Activated naive CD4-positive, alpha-beta T cell treated with anti-CD3 and anti-CD28 coated beads for 36 hours (primary cell): ENCODE measurements around the gene RANBP2. TPM values are rescaled to one million over a fixed set of nuclear protein-coding genes. Genes with fewer than 3 reads are reported as not detected.

Experiments
- CTCF ChIA-PET: fragments of 350-600 bp; sonication (Branson Sonifier 250); formaldehyde crosslinking; loops from one replicate; lab custom pipeline; 2021; ENCODE audit warnings: antibody characterized with exemption; lab: Charles Lee
- DNase-seq: peaks from one replicate; pipeline ENCODE4 v3.0.0-alpha.2; 2020
- H3K27ac Mint-ChIP-seq: one replicate; pipeline ENCODE4 v1.8.0; 2021; ENCODE audit warnings: mild to moderate bottlenecking, mixed read lengths
- H3K27me3 Mint-ChIP-seq: one replicate; pipeline ENCODE4 v1.8.0; 2021; ENCODE audit warnings: low read depth, mixed read lengths
- H3K36me3 Mint-ChIP-seq: one replicate; pipeline ENCODE4 v1.8.0; 2021; ENCODE audit warnings: low read depth, mixed read lengths
- H3K4me1 Mint-ChIP-seq: one replicate; pipeline ENCODE4 v1.8.0; 2021; ENCODE audit warnings: low read depth, mixed read lengths
- H3K4me3 Mint-ChIP-seq: one replicate; pipeline ENCODE4 v1.8.0; 2021; ENCODE audit warnings: mild to moderate bottlenecking, moderate library complexity, mixed read lengths
- H3K9me3 Mint-ChIP-seq: one replicate; pipeline ENCODE4 v1.8.0; 2021; ENCODE audit warnings: mixed read lengths
- intact Hi-C: fragments of 100-400 bp; cut with micrococcal nuclease; formaldehyde crosslinking; loops from one replicate; pipeline ENCODE4 v1.15.1; 2023
- total RNA-seq, 2 experiments: library from RNA; stranded (reverse); gene quantifications; one replicate each; pipeline ENCODE4 v1.2.3, GENCODE V29; 2021

The RANBP2 gene
- total RNA-seq, 2 experiments from 2014 or later: 47.4 to 48.3 TPM

GRCh38 chr2:108825254-108825653 is 106.0 kb downstream of the RANBP2 start:
- H3K4me3 Mint-ChIP-seq: no peak overlapping the region
- H3K9me3 Mint-ChIP-seq: no peaks in the 10 kb centered on the region
- no peak overlapping the region for H3K27ac Mint-ChIP-seq
- intact Hi-C loops: no loop called here
- no peaks in the 10 kb centered on the region for H3K27me3 Mint-ChIP-seq
- H3K4me1 Mint-ChIP-seq: no peaks in the 10 kb centered on the region
- DNase-seq: no peak
- CTCF ChIA-PET: no interaction called here
- H3K36me3 Mint-ChIP-seq: peaks cover 12% of the 10 kb centered on the region

- Mint-ChIP-seq H3K27me3 (no peaks in the 10 kb centered on the region), H3K36me3 (peaks cover 10% of the 10 kb centered on the region), H3K4me1 (no peaks in the 10 kb centered on the region), H3K27ac (no peak overlapping the region), H3K9me3 (no peaks in the 10 kb centered on the region), H3K4me3 (no peak overlapping the region)
- CTCF ChIA-PET: no interaction called here
- no peak for DNase-seq
- intact Hi-C loops: no loop called here
Measured at GRCh38 chr2:108825736-108826135, 106.5 kb downstream of the RANBP2 start.

DNA sequence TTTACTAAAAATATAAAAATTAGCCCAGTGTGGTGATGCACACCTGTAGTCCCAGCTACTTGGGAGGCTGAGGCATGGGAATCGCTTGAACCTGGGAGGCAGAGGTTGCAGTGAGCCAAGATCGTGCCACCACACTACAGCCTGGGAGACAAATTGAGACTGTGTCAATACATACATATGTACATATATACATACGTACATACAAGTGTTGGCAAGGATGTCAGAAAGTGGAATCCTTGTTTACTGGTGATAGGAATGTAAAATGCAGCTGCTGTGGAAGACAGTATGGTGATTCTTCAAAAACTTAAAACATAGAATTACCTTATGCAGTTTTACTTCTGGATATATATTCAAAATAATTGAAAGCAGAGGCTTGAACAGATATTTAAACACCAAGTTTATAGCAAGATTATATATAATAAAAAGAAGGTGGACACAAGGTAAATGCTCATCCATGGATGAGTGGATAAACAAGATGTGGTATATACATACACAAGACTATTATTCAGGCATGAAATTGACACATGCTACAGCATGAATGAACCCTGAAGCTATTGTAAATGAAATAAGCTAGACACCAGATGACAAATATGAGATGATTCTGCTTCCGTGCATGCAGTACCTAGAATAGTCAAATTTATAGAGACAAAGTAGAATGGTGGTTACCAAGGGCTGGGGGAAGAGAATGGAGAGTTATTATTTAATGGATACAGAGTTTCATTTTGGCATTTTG is 110.5 kb downstream of the RANBP2 start:
- DNase-seq: no peak
- no peaks in the 10 kb centered on the region for H3K9me3 Mint-ChIP-seq
- H3K4me3 Mint-ChIP-seq: no peak overlapping the region
- CTCF ChIA-PET: no interaction called here
- intact Hi-C loops: no loop called here
- no peaks in the 10 kb centered on the region for H3K27me3 Mint-ChIP-seq
- H3K27ac Mint-ChIP-seq: no peak overlapping the region
- peaks cover 12% of the 10 kb centered on the region for H3K4me1 Mint-ChIP-seq
- peaks cover 4% of the 10 kb centered on the region for H3K36me3 Mint-ChIP-seq

DNA sequence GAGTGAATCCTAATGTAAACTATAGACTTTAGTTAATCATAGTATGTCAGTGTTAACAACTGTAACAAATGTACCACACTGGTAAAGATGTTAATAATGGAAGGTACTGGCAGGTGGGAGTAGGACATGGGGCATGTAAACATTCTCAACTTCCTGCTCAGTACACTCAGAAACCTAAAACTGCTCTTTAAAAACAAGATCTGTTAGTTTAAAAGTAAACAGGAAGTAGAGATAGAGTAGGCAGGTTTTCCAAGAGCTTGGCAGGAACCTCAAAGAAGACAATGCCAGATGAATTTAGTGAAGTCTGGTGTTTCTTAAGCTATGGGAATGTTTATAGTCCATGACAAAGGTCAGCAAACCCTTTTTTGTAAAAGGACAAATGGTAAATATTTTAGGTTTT is 113.9 kb downstream of the RANBP2 start:
- H3K27me3 Mint-ChIP-seq: no peaks in the 10 kb centered on the region
- peaks cover 4% of the 10 kb centered on the region for H3K9me3 Mint-ChIP-seq
- DNase-seq: no peak
- no peak overlapping the region for H3K4me3 Mint-ChIP-seq
- H3K27ac Mint-ChIP-seq: no peak overlapping the region
- peaks cover 6% of the 10 kb centered on the region for H3K36me3 Mint-ChIP-seq
- H3K4me1 Mint-ChIP-seq: peaks cover 18% of the 10 kb centered on the region
- intact Hi-C loops: no loop called here
- CTCF ChIA-PET: no interaction called here

GRCh38 chr2:108834620-108835019 is 115.3 kb downstream of the RANBP2 start:
- peak overlapping the region; percentile 10 for H3K27ac Mint-ChIP-seq
- H3K4me1 Mint-ChIP-seq: peaks cover 18% of the 10 kb centered on the region
- no peaks in the 10 kb centered on the region for H3K27me3 Mint-ChIP-seq
- H3K36me3 Mint-ChIP-seq: peaks cover 9% of the 10 kb centered on the region
- intact Hi-C loops: loop anchor here (5.0 kb wide), 1 partner anchor 618 kb away; no protein-coding TSS in a partner anchor
- no peak for DNase-seq
- H3K4me3 Mint-ChIP-seq: no peak overlapping the region
- CTCF ChIA-PET: no interaction called here
- H3K9me3 Mint-ChIP-seq: peaks cover 4% of the 10 kb centered on the region

GRCh38 chr2:108835040-108835439 is 115.8 kb downstream of the RANBP2 start:
- Mint-ChIP-seq H3K4me1 (peaks cover 18% of the 10 kb centered on the region), H3K27ac (peak overlapping the region; percentile 24), H3K4me3 (no peak overlapping the region), H3K9me3 (peaks cover 4% of the 10 kb centered on the region), H3K27me3 (no peaks in the 10 kb centered on the region), H3K36me3 (peaks cover 12% of the 10 kb centered on the region)
- intact Hi-C loops: loop anchor here (5.0 kb wide), 1 partner anchor 617 kb away; no protein-coding TSS in a partner anchor
- no peak for DNase-seq
- CTCF ChIA-PET: interaction anchor here (0.6 kb wide), 1 partner anchor 180 kb away, joined by 5 read pairs; no protein-coding TSS in a partner anchor

Other genes starting within 250 kb of the RANBP2 start
- gene LIMS1, start 185.0 kb upstream of the RANBP2 start, total RNA-seq: 10 to 100 TPM; 43.8 to 47.1 TPM
- gene CCDC138, start 67.3 kb downstream of the RANBP2 start, total RNA-seq: 1 to 10 TPM; 7.4 to 9.5 TPM